Measurements from ENCODE around the gene ZNF444.
A peak's percentile ranks its signal among the peaks of the same experiment; 100 is the strongest.

Gene ZNF444

DNA sequence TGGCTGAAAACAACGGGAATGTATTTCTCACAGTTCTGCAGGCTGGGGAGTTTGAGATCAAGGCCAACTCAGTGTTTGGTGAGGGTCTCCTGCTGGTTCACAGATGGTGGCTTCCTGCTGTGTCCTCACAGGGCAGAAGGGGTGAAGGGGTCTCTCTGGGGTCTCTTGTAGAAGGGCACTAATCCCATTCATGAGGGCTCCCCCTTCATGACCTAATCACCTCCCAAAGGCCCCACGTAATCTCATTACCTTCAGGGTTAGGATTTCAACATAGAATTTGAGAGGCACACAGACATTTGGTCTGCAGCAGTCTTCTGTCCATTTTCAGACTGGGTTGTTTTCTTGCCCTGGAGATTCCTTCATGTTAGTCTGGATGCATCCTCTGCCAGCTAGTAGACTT, 11.6 kb downstream of the ZNF444 start:
- TF ChIP-seq, protein P1, sequence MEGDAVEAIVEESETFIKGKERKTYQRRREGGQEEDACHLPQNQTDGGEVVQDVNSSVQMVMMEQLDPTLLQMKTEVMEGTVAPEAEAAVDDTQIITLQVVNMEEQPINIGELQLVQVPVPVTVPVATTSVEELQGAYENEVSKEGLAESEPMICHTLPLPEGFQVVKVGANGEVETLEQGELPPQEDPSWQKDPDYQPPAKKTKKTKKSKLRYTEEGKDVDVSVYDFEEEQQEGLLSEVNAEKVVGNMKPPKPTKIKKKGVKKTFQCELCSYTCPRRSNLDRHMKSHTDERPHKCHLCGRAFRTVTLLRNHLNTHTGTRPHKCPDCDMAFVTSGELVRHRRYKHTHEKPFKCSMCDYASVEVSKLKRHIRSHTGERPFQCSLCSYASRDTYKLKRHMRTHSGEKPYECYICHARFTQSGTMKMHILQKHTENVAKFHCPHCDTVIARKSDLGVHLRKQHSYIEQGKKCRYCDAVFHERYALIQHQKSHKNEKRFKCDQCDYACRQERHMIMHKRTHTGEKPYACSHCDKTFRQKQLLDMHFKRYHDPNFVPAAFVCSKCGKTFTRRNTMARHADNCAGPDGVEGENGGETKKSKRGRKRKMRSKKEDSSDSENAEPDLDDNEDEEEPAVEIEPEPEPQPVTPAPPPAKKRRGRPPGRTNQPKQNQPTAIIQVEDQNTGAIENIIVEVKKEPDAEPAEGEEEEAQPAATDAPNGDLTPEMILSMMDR (conservative IDR thresholded peaks at IDR 0.05; ENCODE audit: control insufficient read depth, insufficient read depth, low read depth, low read length): no peak
- DNase-seq (ENCODE audit: low read depth): no peak
- no peak overlapping the region for H3K4me3 ChIP-seq (ENCODE audit: control insufficient read depth, low read depth, low read length)

DNA sequence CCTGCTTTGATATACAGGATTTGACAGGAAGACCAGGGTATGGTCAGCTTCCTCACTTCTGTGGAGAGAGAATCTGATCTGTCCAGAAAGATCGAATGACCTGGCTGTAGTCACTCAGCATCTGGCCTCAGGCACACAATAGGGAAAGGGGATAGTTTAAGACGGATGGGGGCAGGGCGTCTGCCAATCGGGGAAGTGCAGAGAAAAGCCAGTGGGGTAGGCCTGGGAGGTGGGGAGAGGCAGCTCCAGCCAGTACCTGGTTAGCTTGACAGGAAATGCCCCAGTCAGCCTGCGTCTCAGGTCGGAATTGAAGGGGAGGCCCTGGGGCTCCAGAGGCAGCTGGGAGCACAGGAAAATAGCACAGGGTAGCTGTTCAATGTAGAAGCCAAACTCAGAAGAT, 12.4 kb downstream of the ZNF444 start:
- TF ChIP-seq, protein P1 (conservative IDR thresholded peaks at IDR 0.05; ENCODE audit: control insufficient read depth, insufficient read depth, low read depth, low read length): no peak
- DNase-seq (ENCODE audit: low read depth): no peak
- no peak overlapping the region for H3K4me3 ChIP-seq (ENCODE audit: control insufficient read depth, low read depth, low read length)

DNA sequence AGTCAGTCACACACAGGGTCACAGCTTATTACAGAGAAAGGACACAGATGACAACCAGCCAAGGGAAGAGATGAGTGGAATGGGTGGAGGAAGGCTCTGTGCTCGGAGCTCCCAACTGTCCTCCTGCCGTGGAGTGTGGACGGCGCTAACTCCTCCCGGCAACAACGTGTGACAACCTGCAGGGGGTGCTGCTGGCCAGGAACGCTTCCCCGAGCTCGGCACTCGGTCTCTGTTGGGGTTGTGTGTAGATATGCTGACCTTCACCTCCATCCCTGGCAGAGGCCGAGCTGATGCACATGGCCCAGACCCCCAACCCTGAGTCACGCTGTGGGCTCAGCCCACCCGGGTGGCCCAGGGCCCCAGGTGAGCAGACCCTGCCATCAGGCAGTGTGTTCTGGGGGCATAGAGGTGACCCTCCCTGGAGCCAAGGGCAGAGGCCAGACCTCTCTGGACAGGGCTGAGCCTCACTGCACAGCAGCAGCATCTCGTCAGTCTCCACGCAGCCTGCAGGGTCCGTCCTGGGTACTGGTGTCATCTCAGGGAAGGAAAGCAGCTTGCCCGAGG, 14.1 kb downstream of the ZNF444 start:
- H3K4me3 ChIP-seq (ENCODE audit: control insufficient read depth, low read depth, low read length): no peak overlapping the region
- TF ChIP-seq, protein P1 (conservative IDR thresholded peaks at IDR 0.05; ENCODE audit: control insufficient read depth, insufficient read depth, low read depth, low read length): peak; percentile 44
- DNase-seq (ENCODE audit: low read depth): no peak

DNA sequence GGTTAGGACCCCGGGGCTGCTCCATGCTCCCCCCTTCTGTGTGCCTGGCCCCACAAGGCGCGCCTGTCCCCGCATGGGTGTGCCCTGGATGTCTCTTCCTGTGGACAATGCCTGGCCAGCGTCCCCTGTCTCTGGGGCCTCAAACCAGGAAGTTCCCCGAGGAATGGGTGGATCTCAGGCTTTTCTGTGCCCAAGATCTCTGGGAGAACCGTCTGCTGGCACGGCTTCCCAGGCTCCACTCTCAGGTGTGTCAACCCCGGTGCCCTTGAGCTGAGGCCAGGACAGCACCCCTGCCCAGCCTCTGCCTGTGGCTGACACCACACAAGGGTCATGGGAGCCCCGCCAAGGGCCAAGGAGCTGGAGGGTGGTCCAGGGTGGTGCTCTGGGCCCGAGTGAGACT, 15.7 kb downstream of the ZNF444 start:
- TF ChIP-seq, protein P1 (conservative IDR thresholded peaks at IDR 0.05; ENCODE audit: control insufficient read depth, insufficient read depth, low read depth, low read length): no peak
- DNase-seq (ENCODE audit: low read depth): no peak

DNA sequence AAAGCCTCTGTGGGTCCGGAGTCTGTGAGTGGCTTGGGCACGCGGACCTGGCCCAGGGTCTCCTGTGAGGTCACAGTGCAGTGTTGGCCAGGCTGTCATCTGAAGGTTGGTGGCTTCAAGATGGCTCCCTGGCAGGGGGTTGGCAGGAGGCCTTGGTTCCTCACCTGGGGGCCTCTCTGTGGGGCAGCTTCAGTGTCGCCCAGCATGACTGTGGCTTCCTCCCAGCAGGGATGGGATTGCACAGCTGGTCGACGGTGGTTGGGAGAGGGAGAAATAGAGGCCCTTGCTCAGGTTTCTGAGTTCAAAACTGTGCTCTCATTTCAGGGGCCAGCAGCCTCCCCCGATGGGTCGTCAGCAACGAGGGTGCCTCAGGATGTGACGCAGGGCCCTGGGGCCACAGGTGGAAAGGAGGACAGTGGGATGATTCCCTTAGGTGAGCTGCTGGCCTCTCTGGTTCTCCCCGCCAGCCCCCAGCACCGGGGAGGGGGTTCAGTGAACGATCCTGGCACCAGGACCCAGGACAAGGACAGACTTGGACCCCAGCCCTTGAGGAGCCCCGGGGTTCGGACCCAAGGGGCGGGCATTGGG, 17.2 kb downstream of the ZNF444 start:
- no peak for DNase-seq (ENCODE audit: low read depth)
- no peak overlapping the region for H3K4me3 ChIP-seq (ENCODE audit: control insufficient read depth, low read depth, low read length)
- TF ChIP-seq, protein P1 (conservative IDR thresholded peaks at IDR 0.05; ENCODE audit: control insufficient read depth, insufficient read depth, low read depth, low read length): no peak

More for the DNA sequence above, 15.7 kb downstream of the ZNF444 start:
- H3K4me3 ChIP-seq (ENCODE audit: control insufficient read depth, low read depth, low read length): no peak overlapping the region

DNA sequence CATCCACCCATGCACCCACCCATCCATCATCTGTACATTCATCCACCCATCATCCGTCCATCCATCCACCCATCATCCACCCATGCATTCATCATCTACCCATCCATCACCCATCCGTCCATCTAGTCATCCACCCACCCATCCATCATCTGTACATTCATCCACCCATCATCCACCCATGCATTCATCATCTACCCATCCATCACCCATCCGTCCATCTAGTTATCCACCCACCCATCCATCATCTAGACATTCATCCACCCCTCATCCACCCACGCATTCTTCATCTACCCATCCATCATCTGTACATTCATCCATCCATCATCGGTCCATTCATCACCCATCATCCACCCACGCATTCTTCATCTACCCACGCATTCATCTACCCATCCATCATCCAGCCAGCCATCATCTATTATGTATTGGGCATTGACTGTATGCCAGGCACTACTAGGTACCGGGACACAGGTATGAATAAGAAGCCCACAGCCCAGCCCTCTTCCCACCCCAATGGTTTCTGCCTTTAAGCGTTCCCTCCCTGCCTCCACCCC, 18.0 kb downstream of the ZNF444 start:
- DNase-seq (ENCODE audit: low read depth): no peak
- H3K4me3 ChIP-seq (ENCODE audit: control insufficient read depth, low read depth, low read length): no peak overlapping the region
- TF ChIP-seq, protein P1 (conservative IDR thresholded peaks at IDR 0.05; ENCODE audit: control insufficient read depth, insufficient read depth, low read depth, low read length): no peak
